WTC11 (cell line): Measurements from ENCODE around the gene BNIP2.

Experiments used
- GRHL2 ChIP-seq: fragments of 250-450 bp; sonication (Bioruptor Pico); IDR thresholded peaks from 2 replicates; pipeline ENCODE4 v1.8.0; 2022; ENCODE audit warnings: mild to moderate bottlenecking, moderate library complexity; ENCODE audit not compliant: insufficient replicate concordance, severe bottlenecking
- JUN ChIP-seq: sonication (generic); formaldehyde crosslinking; IDR thresholded peaks from 2 replicates; pipeline ENCODE4 v1.8.0; 2023; ENCODE audit warnings: mild to moderate bottlenecking, missing genetic modification reagents
- KAT7 ChIP-seq: sonication (generic); formaldehyde crosslinking; IDR thresholded peaks from 2 replicates; pipeline ENCODE4 v1.8.1; 2023; ENCODE audit warnings: missing genetic modification reagents, mild to moderate bottlenecking, borderline replicate concordance
- NFYB ChIP-seq: sonication (generic); formaldehyde crosslinking; conservative IDR thresholded peaks from 2 replicates; pipeline ENCODE4 v1.8.0; 2022; ENCODE audit warnings: low read depth, missing genetic modification reagents
- TF ChIP-seq, protein P1 (sequence below): sonication (generic); formaldehyde crosslinking; IDR thresholded peaks from 2 replicates; pipeline ENCODE4 v1.8.1; 2023; ENCODE audit warnings: mild to moderate bottlenecking, missing genetic modification reagents, borderline replicate concordance
- TF ChIP-seq, protein P2 (sequence below): sonication (generic); formaldehyde crosslinking; IDR thresholded peaks from 2 replicates; pipeline ENCODE4 v1.8.1; 2022; ENCODE audit warnings: low read depth, mild to moderate bottlenecking, moderate library complexity, missing genetic modification reagents, borderline replicate concordance
- TF ChIP-seq, protein P3 (sequence below): sonication (generic); formaldehyde crosslinking; IDR thresholded peaks from 2 replicates; pipeline ENCODE4 v1.8.0; 2023; ENCODE audit warnings: missing genetic modification reagents, mild to moderate bottlenecking, borderline replicate concordance
- TF ChIP-seq, protein P4 (sequence below): fragments of 200-600 bp; IDR thresholded peaks from 2 replicates; pipeline ENCODE4 v1.8.0; 2022; ENCODE audit warnings: antibody characterized with exemption

DNA sequence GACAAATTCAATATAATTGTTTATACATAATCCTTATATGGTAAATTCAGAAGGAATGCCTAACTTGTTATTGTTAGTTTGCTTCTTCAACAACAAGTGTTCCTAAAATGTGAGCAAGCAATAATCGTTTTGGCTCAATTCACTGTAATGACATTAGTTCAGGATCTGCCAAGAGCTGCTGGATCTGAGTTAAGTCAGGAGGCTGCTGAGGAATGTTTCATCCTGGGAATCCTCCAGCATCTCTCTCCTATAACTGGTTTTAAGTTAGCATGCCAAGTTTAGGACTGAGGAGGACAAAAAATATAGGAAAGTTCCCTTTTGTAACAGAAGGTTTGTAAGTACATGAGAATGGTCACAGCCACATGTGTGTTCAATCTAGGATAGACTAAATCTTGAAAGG lies 26.9 kb downstream of the BNIP2 start:
- TF ChIP-seq GRHL2 (no peak), KAT7 (CRISPR knock-in tag) (no peak), NFYB (CRISPR knock-in tag) (no peak), JUN (CRISPR knock-in tag) (no peak)
- TF ChIP-seq, protein P1, sequence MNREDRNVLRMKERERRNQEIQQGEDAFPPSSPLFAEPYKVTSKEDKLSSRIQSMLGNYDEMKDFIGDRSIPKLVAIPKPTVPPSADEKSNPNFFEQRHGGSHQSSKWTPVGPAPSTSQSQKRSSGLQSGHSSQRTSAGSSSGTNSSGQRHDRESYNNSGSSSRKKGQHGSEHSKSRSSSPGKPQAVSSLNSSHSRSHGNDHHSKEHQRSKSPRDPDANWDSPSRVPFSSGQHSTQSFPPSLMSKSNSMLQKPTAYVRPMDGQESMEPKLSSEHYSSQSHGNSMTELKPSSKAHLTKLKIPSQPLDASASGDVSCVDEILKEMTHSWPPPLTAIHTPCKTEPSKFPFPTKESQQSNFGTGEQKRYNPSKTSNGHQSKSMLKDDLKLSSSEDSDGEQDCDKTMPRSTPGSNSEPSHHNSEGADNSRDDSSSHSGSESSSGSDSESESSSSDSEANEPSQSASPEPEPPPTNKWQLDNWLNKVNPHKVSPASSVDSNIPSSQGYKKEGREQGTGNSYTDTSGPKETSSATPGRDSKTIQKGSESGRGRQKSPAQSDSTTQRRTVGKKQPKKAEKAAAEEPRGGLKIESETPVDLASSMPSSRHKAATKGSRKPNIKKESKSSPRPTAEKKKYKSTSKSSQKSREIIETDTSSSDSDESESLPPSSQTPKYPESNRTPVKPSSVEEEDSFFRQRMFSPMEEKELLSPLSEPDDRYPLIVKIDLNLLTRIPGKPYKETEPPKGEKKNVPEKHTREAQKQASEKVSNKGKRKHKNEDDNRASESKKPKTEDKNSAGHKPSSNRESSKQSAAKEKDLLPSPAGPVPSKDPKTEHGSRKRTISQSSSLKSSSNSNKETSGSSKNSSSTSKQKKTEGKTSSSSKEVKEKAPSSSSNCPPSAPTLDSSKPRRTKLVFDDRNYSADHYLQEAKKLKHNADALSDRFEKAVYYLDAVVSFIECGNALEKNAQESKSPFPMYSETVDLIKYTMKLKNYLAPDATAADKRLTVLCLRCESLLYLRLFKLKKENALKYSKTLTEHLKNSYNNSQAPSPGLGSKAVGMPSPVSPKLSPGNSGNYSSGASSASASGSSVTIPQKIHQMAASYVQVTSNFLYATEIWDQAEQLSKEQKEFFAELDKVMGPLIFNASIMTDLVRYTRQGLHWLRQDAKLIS (CRISPR knock-in tag) = no peak
- TF ChIP-seq, protein P2, sequence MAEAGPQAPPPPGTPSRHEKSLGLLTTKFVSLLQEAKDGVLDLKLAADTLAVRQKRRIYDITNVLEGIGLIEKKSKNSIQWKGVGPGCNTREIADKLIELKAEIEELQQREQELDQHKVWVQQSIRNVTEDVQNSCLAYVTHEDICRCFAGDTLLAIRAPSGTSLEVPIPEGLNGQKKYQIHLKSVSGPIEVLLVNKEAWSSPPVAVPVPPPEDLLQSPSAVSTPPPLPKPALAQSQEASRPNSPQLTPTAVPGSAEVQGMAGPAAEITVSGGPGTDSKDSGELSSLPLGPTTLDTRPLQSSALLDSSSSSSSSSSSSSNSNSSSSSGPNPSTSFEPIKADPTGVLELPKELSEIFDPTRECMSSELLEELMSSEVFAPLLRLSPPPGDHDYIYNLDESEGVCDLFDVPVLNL (CRISPR knock-in tag) = no peak
- TF ChIP-seq, protein P3, sequence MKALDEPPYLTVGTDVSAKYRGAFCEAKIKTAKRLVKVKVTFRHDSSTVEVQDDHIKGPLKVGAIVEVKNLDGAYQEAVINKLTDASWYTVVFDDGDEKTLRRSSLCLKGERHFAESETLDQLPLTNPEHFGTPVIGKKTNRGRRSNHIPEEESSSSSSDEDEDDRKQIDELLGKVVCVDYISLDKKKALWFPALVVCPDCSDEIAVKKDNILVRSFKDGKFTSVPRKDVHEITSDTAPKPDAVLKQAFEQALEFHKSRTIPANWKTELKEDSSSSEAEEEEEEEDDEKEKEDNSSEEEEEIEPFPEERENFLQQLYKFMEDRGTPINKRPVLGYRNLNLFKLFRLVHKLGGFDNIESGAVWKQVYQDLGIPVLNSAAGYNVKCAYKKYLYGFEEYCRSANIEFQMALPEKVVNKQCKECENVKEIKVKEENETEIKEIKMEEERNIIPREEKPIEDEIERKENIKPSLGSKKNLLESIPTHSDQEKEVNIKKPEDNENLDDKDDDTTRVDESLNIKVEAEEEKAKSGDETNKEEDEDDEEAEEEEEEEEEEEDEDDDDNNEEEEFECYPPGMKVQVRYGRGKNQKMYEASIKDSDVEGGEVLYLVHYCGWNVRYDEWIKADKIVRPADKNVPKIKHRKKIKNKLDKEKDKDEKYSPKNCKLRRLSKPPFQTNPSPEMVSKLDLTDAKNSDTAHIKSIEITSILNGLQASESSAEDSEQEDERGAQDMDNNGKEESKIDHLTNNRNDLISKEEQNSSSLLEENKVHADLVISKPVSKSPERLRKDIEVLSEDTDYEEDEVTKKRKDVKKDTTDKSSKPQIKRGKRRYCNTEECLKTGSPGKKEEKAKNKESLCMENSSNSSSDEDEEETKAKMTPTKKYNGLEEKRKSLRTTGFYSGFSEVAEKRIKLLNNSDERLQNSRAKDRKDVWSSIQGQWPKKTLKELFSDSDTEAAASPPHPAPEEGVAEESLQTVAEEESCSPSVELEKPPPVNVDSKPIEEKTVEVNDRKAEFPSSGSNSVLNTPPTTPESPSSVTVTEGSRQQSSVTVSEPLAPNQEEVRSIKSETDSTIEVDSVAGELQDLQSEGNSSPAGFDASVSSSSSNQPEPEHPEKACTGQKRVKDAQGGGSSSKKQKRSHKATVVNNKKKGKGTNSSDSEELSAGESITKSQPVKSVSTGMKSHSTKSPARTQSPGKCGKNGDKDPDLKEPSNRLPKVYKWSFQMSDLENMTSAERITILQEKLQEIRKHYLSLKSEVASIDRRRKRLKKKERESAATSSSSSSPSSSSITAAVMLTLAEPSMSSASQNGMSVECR (CRISPR knock-in tag) = no peak
- TF ChIP-seq, protein P4, sequence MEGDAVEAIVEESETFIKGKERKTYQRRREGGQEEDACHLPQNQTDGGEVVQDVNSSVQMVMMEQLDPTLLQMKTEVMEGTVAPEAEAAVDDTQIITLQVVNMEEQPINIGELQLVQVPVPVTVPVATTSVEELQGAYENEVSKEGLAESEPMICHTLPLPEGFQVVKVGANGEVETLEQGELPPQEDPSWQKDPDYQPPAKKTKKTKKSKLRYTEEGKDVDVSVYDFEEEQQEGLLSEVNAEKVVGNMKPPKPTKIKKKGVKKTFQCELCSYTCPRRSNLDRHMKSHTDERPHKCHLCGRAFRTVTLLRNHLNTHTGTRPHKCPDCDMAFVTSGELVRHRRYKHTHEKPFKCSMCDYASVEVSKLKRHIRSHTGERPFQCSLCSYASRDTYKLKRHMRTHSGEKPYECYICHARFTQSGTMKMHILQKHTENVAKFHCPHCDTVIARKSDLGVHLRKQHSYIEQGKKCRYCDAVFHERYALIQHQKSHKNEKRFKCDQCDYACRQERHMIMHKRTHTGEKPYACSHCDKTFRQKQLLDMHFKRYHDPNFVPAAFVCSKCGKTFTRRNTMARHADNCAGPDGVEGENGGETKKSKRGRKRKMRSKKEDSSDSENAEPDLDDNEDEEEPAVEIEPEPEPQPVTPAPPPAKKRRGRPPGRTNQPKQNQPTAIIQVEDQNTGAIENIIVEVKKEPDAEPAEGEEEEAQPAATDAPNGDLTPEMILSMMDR = no peak
